Urinary bladder (tissue), 4 donors: ENCODE data around the gene KRT6A. TPM values are rescaled to one million over a fixed set of nuclear protein-coding genes. Genes with fewer than 3 reads are reported as not detected.

Source experiments
- DNase-seq: peaks from one replicate; pipeline ENCODE4 v3.0.0-alpha.2; 2015; ENCODE audit errors: extremely low spot score
- H3K27ac ChIP-seq: one replicate; pipeline ENCODE4 v1.5.1; 2013; ENCODE audit warnings: low read depth, mild to moderate bottlenecking, moderate library complexity
- H3K36me3 ChIP-seq: one replicate; pipeline ENCODE4 v1.6.1; 2013; ENCODE audit warnings: mild to moderate bottlenecking, moderate library complexity; ENCODE audit not compliant: insufficient read depth
- H3K4me1 ChIP-seq: one replicate; pipeline ENCODE4 v1.6.1; 2013; ENCODE audit warnings: mild to moderate bottlenecking, moderate library complexity; ENCODE audit not compliant: insufficient read depth
- H3K4me3 ChIP-seq: one replicate; pipeline ENCODE4 v1.5.1; 2013; ENCODE audit warnings: low read depth, low read length
- WGBS: extraction: QIAGEN DNeasy Blood & Tissue Kit; methylation state at CpG from one replicate; pipeline ENCODE4 v1.1.7; 2013; 5-methylcytosine and 5-hydroxymethylcytosine counted together
- polyA plus RNA-seq: library from polyadenylated mRNA; stranded (reverse); fragments of 200-250 nt; gene quantifications from one replicate; pipeline ENCODE4 v1.2.3, GENCODE V29; 2013
- total RNA-seq: library from RNA; depleted of rRNA; stranded (reverse); fragments of >200 nt; gene quantifications from one replicate; pipeline ENCODE4 v1.2.3, GENCODE V29; 2014
- donor health status: healthy with polysubstance abuse.
- donor health status: healthy.

Gene KRT6A
- total and polyA plus RNA-seq, 2 donors: 0.11 TPM; not detected in 1

DNA sequence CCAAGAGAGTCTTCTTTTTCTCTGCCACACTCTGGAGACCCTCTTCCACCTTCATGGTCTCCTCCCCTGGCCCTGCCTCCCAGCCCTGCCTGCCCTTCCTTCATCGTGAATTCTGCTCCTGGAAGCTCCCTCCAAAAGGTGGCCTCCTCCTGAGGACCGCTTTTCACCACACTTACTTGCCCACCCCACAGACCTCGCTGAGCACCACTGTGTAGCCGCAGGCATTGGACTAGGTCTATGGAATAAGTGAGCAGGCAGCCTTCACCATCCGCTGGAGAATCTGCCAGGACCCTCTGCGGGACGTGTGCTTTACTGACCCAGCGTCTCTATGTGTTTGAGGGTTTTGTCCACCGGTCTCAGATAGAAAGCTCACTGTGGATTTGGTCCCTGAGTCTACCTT, 36.8 kb upstream of the KRT6A start:
- no peak for DNase-seq
- H3K27ac ChIP-seq: no peak overlapping the region
- no peaks in the 10 kb centered on the region for H3K36me3 ChIP-seq
- 97% methylated on average over 9 of the region's 9 CpGs for WGBS
- H3K4me3 ChIP-seq: no peak overlapping the region
- no peaks in the 10 kb centered on the region for H3K4me1 ChIP-seq

- no peak for DNase-seq
- Histone ChIP-seq H3K36me3 (no peaks in the 10 kb centered on the region), H3K4me1 (no peaks in the 10 kb centered on the region), H3K27ac (no peak overlapping the region), H3K4me3 (no peak overlapping the region)
- 96% methylated on average over 2 of the region's 2 CpGs for WGBS
Observed at GRCh38 chr12:52529417-52529816, 36.4 kb upstream of the KRT6A start.

GRCh38 chr12:52528641-52529143, 35.6 kb upstream of the KRT6A start:
- Histone ChIP-seq H3K4me1 (no peaks in the 10 kb centered on the region), H3K27ac (no peak overlapping the region), H3K4me3 (no peak overlapping the region), H3K36me3 (no peaks in the 10 kb centered on the region)
- 91% methylated on average over 8 of the region's 8 CpGs for WGBS
- no peak for DNase-seq

DNA sequence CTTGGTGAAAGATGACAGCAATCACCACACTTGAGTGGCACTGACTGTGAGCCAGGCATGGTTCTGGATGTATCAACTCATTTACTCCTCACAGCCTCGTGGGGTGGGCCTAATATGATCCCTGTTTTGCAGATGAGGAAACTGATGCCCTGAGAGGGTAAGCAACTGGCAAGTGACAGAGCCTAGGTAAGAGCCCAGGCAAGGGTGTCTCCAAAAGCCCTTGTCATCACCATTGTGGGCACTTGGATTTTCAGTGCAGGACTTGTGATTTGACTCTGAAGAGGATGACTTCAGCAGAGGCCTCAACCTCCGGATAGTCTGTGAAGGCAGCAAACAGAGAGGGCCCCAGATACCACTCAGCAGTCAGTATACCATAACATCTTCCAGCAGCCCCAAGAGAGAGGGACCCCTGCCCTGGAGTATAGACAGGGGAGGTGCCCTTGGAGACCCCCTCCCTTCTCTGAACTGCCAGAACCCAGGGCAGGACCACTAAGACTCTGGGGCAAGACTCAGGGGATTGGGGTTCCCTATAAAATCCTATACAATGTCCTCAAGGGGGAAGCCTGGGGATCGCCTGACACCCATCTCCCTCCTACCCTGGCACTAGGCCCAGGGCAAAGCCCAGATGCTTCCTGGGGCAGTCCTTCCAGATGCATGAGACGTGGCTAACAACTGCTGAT, 34.2 kb upstream of the KRT6A start:
- no peak overlapping the region for H3K27ac ChIP-seq
- H3K4me1 ChIP-seq: no peaks in the 10 kb centered on the region
- no peak for DNase-seq
- no peaks in the 10 kb centered on the region for H3K36me3 ChIP-seq
- 87% methylated on average over 4 of the region's 4 CpGs for WGBS
- no peak overlapping the region for H3K4me3 ChIP-seq

GRCh38 chr12:52526511-52526951, 33.5 kb upstream of the KRT6A start:
- Histone ChIP-seq H3K36me3 (no peaks in the 10 kb centered on the region), H3K4me3 (no peak overlapping the region), H3K4me1 (no peaks in the 10 kb centered on the region), H3K27ac (no peak overlapping the region)
- 84% methylated on average over 8 of the region's 8 CpGs for WGBS
- no peak for DNase-seq

GRCh38 chr12:52525661-52526499, 32.8 kb upstream of the KRT6A start:
- H3K4me1 ChIP-seq: no peaks in the 10 kb centered on the region
- no peak for DNase-seq
- no peak overlapping the region for H3K27ac ChIP-seq
- no peak overlapping the region for H3K4me3 ChIP-seq
- 87% methylated on average over 13 of the region's 13 CpGs for WGBS
- no peaks in the 10 kb centered on the region for H3K36me3 ChIP-seq

DNA sequence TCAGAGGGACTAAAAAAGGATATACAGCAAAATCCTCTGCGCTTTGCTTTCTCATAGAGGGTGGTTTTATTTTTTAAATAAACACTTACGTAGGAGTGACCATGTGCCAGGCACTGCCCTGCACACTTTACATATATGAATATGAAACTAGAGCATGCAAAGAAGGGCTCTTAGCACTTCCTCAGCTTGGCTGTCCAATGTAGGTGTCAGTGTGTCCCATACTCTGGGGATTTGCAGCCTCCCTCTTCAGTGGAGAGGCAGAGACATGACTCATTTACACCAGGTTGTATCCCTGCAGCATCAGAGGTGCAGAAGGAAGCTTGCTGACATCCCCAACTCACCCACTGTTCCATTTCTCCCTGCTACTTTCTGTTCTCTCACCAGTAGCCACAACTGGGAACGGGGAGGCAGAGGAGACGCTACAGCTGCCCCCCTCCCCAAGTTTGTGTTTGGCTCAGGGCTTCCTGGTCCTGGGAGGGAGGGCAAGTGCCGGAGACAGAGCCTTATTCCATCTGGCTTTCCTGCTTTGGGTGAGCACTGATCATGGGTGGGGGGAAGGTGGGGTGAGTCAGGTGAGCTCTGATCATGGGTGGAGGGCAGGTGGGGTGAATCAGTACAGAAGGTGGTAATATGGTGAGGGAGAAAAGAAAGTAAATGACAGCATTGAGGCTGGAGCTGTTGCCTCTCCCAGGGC, 32.0 kb upstream of the KRT6A start:
- H3K27ac ChIP-seq: no peak overlapping the region
- WGBS: 71% methylated on average over 5 of the region's 5 CpGs
- H3K4me3 ChIP-seq: no peak overlapping the region

DNA sequence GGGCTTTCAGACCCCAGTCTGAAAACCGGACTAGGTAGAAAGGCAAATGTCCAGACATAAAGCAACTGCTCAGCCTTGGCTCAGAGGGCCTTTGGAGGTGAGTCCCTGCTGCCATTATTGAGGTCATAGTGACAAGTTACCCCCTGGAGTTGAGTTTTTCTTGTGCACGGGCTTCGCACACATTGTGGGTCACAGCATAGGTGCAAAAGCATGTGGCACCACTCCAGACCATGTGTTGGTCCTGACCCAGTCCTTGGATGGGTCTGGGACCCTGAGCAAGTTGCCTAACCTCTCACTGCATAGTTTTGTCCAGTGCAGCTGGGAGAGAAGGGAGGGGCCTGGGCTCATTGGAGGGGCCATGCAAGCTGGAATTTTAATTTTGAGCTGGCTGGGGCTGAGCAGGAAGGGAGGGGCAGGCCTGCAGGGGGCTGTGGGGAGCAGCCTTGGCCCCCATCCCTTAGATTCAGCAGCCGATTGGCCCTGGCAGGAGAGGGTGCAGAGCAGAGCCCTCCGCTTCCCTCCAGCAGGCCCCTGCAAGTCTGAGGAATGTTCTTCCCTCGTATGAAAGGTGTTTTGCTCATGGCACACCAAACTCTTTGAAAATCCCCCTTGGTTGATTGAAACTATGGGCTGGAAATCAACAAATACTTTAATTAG, 31.3 kb upstream of the KRT6A start:
- DNase-seq: no peak
- Histone ChIP-seq H3K4me1 (no peaks in the 10 kb centered on the region), H3K27ac (no peak overlapping the region), H3K36me3 (no peaks in the 10 kb centered on the region), H3K4me3 (no peak overlapping the region)
- WGBS: 71% methylated on average over 6 of the region's 6 CpGs

More for the DNA sequence above, 32.0 kb upstream of the KRT6A start:
- Histone ChIP-seq H3K36me3 (no peaks in the 10 kb centered on the region), H3K4me1 (no peaks in the 10 kb centered on the region)
- no peak for DNase-seq

- H3K4me1 ChIP-seq: no peaks in the 10 kb centered on the region
- WGBS: 92% methylated on average over 4 of the region's 4 CpGs
- H3K36me3 ChIP-seq: no peaks in the 10 kb centered on the region
- no peak overlapping the region for H3K4me3 ChIP-seq
- no peak overlapping the region for H3K27ac ChIP-seq
- no peak for DNase-seq
Observed at GRCh38 chr12:52523824-52524223, 30.8 kb upstream of the KRT6A start.

DNA sequence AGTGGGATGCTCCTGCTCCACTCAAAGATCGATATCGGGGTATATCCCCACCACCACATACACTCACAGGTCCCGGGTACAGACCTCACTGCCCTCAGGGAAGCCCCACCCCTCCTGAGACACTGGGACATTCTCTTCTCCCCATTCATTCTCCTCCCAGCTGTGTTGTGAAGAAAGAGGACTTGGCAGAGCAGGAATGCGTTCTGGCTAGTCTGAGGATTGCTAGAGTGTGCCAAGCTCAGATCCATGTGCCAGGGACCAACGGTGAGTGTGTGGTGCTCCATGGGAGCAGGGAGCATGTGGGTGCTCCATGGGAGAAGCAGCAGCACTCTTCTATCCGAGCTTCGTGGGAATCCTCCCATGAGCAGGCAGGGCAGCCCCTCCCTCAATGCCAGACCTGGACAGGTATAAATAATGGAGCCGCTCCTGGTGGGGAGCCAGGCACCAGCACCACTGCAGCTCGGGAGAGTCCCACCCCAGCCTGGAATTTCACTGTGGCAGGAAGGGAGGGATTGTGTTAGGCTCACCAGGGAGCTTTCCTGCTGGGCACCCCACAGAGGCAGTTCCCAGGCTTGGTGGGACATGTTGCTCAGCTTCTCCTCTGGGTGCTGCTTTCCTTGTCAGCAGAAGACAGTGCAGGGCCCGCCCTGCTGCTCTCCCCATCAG, 29.4 kb upstream of the KRT6A start:
- no peak overlapping the region for H3K27ac ChIP-seq

DNA sequence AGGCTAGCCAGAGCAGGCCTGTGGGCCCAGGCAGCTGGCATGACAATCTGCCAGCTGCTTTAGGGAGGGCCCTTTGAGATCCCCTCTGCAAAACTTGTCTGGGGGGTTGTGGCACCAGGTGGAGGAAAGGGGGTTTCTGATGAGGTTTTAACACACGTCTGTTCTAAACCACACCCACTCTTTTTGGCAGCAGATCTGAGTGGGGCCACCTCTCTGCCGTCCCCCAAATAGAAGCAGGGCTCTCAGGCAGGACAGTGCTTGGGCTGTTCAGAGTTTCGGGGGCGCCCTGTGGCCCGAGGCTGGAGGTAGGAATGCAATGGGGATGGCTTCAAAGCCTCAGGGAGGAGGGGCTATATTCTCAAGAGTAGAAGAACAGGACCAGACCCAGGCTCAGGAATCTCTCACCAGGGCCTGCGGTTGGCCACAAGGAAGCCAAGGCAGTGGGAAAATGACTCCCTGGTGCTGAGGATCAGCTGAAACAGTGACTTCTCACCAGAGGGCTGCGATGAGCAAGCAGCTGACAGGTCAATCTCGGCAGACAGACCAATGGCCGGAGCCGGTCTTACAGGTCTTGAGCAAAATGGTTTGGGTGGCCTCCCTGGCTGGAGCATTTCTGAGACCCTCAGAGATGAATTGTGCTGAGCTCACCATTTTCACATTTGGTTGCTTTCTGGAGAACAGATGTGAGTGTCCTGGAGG, 28.7 kb upstream of the KRT6A start:
- no peak for DNase-seq
- Histone ChIP-seq H3K4me3 (no peak overlapping the region), H3K4me1 (no peaks in the 10 kb centered on the region), H3K36me3 (no peaks in the 10 kb centered on the region), H3K27ac (no peak overlapping the region)
- 79% methylated on average over 10 of the region's 10 CpGs for WGBS

More for the DNA sequence above, 29.4 kb upstream of the KRT6A start:
- Histone ChIP-seq H3K4me1 (no peaks in the 10 kb centered on the region), H3K4me3 (no peak overlapping the region), H3K36me3 (no peaks in the 10 kb centered on the region)
- 76% methylated on average over 10 of the region's 10 CpGs for WGBS
- DNase-seq: no peak

DNA sequence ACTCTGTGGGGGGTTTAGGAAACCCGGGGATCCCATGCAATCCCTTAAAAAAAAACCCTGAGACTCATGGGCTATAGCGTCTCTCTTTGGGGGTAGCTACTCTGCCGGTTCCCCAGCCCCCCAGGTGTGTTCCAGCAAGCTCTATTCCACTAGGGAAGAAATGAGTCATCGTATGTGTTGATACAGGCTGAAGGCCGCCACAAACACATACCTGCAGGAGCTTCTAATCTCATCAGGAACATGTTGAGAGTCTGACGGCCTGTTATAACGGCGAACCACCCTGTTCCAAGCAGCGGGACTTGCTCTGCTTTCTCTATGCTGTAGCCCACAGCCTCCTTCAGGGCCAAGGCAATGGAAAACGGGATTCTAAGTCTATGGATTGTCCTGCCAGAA, 28.1 kb upstream of the KRT6A start:
- Histone ChIP-seq H3K4me3 (no peak overlapping the region), H3K27ac (no peak overlapping the region), H3K36me3 (no peaks in the 10 kb centered on the region), H3K4me1 (no peaks in the 10 kb centered on the region)
- 81% methylated on average over 10 of the region's 10 CpGs for WGBS
- no peak for DNase-seq
